Stimulated activated naive CD4-positive, alpha-beta T cell treated with Interleukin-2 at 50 U/mL for 16 hours (primary cell): ENCODE results near the gene NUDT8.
A peak's percentile ranks its signal among the peaks of the same experiment; 100 is the strongest.
"Not testable (repeated sequence)": the region's sequence is repeated elsewhere in the genome, so short reads cannot be mapped to it uniquely, and the experiment has no call there.

Source experiments
- DNase-seq: peaks from one replicate; lab custom pipeline; 2025; lab: John Stamatoyannopoulos, UW

The NUDT8 gene

DNA sequence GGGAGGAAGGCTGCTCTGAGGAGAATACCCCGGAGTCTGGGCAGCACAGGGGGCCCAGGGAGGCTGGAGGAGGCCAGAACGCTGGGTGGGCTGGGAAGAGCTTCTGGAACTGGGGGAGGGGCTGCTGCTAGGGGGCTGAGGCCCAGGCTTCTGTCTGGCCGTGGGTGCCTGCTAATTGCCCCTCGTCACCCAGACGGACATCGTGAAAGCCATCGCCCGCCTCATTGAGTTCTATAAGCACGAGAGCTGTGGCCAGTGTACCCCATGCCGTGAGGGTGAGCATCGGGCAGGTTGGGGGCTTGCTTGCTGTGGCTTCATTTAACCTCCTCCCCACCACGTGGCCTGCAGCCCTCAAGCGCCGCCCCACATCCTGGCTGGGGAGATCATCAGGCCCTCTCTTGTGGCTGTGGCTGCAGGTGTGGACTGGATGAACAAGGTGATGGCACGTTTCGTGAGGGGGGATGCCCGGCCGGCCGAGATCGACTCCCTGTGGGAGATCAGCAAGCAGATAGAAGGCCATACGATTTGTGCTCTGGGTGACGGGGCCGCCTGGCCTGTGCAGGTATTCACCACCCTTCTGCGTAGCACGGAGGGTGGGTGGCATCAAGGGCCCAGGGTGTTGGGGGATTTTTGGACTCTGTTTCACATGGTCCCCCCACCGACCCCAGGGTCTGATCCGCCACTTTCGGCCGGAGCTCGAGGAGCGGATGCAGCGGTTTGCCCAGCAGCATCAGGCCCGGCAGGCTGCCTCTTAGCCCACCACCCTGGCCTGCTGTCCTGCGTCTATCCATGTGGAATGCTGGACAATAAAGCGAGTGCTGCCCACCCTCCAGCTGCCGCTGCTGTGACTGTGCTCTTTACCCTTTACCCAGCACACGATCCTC lies 17.8 kb downstream of the NUDT8 start:
- no peak for DNase-seq

DNA sequence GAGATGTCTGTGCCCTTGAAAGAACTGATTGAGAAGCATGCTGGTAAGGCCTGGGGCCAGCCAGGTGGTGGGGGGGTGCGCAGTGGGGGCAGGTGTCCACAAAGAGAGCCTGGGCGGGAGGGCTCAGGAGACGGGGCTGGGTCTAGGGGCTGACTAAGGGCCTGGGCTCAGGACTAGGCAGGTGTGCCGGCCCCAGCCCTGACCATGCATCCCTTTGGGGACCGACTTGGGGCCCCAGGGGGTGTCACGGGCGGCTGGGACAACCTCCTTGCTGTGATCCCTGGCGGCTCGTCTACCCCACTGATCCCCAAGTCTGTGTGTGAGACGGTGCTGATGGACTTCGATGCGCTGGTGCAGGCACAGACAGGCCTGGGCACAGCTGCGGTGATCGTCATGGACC lies 18.6 kb downstream of the NUDT8 start:
- no peak for DNase-seq

DNA sequence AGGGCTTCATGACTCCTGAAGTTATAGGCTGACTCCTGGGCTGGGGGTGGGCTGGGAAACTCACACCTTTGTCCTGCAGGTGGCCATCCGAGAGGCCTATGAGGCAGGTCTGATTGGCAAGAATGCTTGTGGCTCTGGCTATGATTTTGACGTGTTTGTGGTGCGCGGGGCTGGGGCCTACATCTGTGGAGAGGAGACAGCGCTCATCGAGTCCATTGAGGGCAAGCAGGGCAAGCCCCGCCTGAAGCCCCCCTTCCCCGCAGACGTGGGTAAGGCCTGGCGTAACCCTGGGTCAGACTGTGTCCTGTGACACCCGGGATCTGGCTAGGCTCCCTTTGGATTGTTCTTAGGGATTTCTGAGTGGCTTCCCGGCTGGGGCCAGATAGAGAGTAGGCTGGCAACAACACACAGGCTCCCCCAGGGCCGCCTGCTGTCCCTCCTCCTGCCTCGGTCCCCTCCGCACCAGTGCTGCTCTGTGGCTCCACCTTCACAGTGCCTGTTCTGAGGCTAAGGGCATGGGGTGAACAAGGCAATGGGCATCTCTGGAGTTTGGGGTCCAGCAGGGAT lies 19.4 kb downstream of the NUDT8 start:
- no peak for DNase-seq

DNA sequence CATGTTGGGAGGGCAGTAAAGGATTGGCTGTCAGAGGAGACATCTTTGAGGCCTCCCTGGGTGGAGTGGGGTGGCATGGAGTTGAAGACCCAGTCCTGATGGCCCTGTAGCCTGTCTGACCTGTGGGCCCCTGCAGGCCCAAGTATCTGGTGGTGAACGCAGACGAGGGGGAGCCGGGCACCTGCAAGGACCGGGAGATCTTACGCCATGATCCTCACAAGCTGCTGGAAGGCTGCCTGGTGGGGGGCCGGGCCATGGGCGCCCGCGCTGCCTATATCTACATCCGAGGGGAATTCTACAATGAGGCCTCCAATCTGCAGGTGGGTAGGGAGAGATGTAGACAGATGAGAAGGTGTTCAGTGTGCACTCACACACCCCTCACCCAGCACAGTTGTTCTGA lies 20.4 kb downstream of the NUDT8 start:
- no peak for DNase-seq

DNA sequence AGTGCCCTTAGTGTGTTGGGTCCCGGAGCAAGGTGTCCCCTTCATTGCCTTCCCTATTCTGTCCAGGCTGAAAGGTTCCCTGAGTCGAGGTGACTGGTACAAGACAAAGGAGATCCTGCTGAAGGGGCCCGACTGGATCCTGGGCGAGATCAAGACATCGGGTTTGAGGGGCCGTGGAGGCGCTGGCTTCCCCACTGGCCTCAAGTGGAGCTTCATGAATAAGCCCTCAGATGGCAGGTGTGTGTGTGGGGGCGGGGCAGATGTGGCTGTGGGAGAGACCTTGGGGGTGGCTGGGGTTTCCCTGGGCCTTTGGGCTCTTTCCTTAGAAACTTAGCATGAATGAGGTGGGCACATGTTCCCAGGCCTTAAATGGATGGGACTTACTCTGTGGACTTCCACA lies 21.3 kb downstream of the NUDT8 start:
- no peak for DNase-seq

DNA sequence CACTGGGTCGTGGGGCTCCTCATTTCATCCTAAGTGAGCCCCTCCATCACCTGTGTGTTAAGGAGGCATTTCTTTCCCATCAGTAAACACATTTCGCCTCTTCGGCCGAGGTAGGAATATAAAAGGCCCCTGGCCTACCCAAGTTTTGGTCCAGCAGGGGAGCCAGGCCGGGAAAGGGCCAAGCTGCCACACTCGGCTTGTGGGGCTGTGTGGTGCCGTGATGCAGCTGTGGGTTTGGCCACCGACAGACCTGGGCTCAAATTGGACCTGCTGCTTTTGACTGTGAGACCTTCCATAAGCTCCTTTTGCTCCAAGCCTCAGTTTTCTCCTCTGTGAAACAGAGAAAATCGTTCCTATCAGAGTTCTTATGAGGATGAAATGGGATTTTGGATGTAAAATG lies 22.2 kb downstream of the NUDT8 start:
- no peak for DNase-seq

DNA sequence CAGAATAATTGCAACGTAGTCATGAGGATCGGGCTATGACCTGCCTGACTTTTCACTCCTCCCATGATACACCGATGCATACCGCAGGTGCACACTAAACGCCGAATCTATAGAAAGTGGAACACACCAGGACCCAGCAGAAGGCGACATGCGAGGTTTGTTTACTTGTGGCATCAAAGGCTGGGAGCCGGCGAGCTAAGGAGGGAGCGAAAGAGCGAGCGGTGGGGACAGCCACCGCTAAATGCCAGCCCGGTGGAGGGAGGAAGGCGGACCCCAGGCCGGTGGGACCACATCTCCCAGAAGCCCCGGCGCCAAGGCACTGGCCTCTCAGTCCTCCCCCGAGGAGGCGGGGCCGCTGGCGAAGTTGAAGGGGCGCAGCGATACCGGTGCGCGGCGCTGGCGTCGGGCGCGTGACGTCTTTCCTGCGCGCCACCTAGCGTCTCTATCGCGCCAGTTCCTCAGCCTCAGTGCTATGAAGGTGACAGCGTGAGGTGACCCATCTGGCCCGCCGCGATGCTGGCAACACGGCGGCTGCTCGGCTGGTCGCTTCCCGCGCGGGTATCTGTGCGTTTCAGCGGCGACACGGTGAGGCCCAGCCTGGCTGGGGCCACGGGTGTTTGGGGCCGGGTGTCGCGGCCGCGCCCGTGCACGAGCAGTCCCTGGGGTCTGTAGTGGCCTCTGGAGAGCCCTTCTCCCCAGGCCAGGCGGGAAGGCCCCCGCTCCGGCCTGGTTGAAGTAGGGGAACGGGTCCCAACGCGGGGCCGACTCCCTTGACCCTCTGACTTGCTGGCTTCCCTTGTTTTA lies 23.0 kb downstream of the NUDT8 start, which contains the start of gene NDUFV1:
Gene NDUFV1, plus strand, starts transcription at position 445 of the 804 bp plus-strand sequence. Its CDS starts 69 bp downstream, at position 514.
- DNase-seq, result peak; percentile 96

DNA sequence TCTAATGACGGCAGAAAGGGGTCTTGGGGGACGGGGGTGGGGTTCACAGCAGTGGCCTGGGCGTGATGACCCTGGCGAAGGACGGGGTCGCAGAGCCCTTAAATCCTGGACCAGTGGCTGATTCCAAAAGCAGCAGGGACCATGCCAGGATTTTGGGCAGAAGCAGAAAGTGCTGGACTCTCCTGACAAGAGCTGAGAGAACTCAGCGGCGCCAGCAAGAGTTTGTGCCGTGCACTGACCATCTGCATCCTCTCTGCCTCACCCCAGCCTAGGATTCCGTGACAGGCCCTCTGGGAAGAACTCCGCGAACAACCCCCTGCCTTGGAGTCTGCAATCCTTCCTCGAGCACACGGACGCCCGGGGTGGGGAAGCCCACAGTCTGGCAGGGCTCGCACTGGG lies 23.6 kb downstream of the NUDT8 start:
- no peak for DNase-seq

DNA sequence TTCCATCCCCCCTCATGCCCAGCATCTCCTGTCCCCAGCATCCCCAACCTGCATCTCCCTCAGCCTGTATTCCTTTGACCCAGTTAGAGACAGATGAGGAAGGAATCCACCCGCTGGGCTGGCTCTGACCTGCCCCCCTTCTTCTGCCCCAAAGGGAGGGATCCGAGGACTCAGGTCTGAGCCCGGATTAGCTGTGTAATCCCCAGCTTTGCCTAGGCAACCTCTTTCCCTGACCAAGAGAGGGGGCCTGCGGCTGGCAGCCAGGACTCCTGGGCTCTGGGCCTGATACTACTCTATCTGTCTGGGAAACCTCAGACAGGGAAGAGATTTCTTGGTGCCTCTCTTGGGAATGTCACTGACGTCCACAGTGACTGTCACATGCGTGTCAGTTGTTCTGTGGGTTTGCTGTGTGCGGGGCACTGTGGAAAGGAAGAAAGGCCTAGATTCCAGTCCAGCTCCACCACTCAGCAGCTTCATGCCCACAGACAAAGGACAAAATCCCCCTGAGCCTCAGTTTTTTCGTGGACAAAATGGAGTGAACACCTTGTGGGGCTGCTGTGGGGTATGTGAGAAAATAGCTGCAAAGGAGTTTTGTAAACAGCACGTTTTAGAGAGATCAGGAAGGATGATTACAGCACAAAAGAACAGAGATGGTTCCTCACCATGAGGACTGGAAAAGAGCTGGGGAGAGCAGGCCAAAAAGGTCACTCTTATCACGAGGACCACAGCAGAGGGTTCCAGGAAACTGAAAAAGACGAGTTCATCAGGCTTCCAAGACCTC lies 24.3 kb downstream of the NUDT8 start:
- DNase-seq, result no peak

DNA sequence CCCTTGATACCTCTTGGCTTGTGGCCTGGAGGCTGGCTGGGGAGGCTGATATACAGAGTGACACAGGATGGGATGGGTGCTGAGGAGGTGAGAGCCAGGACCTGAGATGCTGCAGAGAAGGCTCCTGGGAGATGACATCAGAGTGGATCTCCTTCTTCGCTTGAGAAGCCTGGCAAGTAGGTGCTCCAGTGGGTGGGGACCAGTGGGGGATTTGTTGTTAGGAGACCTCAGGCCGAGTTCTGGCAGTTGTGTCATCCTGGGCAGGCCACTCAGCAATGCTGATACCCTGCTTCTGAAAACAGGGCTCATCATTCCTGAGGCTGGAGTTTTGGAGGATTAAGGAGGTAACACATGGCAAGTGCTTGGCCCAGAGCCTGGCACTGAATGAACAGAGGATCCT lies 24.9 kb downstream of the NUDT8 start:
- DNase-seq, result no peak

DNA sequence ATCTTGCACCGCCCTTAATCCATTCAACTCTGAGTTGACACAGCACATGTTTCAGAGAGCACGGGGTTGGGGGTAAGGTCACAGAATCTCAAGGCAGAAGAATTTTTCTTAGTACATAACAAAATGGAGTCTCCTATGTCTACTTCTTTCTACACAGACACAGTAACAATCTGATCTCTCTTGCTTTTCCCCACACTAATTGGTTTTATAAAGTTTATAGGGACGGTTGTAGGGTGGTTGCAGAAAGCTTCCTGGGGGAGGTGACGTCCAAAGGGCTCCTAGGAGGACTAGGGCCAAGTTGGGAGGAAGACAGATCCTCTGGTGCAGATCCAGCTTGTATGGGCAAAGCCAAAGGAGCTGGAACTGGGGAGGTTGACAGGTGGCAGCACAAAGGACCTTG lies 25.6 kb downstream of the NUDT8 start:
- DNase-seq, result not testable (repeated sequence)

DNA sequence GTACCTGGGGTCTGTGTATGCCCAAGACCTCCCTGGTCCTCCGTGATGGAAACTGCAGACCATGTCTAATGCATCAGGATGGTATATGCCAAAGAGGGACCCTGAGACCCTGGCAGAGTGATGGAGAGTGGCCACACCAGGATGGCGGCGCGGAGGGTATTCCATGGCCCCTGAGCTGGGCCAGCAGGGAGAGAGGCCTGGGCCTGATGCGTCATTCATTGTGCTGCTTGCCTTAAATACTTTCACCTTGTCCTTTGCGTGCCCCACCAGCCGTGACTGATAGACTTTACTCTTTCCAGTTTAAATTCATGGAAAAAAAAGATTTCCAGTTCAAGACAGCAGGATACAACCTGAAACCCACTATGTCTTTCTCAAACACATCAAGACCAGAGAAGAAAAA lies 28.6 kb downstream of the NUDT8 start:
- DNase-seq, result no peak

DNA sequence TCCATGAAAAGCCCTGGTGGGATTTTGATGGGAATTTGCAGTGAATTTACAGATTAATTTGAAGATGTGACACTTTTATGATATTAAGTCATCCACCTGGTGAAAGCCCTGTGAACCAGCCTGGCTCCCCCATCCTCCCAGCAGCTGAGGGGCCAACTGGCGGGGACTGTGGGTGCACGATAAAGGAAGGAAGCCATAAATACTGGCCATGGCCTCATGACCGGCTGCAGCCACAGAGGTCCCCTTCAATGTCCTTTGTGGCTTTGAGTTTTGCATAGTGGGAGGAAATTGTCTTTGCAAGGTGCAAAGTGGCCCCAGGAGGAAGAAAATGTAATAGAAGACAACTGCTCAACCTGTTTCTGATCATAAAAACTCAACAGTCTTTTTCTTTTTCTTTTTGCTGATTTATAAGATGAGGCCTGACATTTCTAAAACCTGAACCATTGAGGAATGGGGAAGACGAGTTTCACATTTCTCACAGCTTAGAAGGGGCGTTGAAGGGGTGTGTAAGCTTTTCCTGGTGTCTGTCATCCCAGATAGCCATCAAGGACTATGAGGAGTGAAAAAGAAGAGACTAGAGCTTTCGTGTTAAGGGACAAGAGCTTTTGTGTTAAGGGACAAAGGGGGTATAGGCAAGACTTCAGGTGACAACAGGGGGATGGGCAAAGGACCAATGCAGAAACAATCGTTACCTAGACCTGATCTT lies 29.3 kb downstream of the NUDT8 start:
- DNase-seq, result no peak

DNA sequence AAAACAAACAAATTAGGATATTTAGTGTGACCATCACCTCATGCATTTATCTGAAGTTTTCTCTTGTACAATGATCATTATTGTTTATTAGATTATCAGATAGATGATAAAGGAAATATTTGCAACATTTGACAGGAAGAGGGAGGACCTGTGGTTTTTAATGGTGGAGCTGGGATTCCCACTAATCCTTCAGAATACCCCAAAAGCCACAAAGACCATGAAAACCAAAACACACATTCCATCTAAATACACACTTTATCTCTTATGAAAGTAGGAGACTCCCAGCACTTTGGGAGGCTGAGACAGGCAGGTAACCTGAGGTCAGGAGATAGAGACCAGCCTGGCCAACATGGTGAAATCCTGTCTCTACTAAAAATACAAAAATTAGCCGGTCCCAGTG lies 30.6 kb downstream of the NUDT8 start:
- no peak for DNase-seq

DNA sequence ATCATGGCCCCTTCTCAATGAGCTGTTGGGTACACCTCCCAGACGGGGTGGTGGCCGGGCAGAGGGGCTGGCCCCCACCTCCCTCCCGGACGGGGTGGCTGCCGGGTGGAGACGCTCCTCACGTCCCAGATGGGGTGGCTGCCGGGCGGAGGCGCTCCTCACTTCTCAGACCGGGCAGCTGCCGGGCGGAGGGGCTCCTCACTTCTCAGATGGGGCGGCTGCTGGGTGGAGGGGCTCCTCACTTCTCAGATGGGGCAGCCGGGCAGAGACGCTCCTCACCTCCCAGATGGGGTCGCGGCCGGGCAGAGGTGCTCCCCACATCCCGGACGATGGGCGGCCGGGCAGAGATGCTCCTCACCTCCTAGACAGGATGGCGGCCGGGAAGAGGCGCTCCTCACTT lies 31.8 kb downstream of the NUDT8 start:
- DNase-seq, result not testable (repeated sequence)

DNA sequence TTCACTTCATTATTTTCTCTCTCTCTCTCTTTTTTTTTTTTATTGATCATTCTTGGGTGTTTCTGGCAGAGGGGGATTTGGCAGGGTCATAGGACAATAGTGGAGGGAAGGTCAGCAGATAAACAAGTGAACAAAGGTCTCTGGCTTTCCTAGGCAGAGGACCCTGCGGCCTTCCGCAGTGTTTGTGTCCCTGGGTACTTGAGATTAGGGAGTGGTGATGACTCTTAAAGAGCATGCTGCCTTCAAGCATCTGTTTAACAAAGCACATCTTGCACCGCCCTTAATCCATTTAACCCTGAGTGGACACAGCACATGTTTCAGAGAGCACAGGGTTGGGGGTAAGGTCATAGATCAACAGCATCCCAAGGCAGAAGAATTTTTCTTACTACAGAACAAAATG lies 32.3 kb downstream of the NUDT8 start:
- not testable (repeated sequence) for DNase-seq

DNA sequence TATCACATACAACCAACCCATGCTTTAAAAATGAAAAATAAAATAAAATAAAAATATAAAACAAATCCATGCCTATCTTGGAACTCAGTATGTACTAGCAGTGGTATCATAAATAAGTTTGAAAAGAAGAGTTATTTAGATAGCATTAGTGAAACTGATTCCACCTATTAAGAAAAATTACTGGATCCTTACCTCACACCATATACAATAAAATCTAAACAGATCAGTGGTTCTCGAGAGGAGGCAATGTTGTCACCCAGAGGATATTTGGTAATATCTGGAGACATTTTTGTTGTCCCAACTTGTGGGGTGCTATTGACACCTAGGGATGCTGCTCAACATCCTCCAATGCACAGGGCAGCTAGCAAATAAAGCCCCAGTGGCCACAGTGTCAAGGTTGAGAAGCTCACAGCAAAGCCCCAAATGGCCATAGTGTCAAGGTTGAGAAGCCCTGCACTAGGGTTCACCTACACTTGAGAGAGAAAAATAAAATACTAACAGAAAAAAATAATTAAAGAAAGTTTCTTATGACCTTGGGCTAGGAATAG lies 32.9 kb downstream of the NUDT8 start:
- DNase-seq, result no peak

DNA sequence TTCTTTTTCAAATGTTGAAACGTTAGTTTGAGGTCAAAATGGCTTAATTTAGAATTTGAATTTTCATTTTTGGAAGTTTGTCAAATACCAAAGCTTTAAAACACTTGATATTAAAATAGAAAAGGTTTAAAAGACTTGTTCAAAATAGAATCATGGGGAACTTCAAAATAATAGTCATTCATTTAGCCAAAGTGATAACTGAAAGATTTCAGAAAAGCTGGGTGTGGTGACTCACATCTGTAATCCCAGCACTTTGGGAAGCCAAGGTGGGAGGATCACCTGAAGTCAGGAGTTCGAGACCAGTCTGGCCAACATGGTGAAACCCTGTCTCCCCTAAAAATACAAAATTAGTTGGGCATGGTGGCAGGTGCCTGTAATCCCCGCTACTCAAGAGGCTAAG lies 35.3 kb downstream of the NUDT8 start:
- DNase-seq, result no peak

DNA sequence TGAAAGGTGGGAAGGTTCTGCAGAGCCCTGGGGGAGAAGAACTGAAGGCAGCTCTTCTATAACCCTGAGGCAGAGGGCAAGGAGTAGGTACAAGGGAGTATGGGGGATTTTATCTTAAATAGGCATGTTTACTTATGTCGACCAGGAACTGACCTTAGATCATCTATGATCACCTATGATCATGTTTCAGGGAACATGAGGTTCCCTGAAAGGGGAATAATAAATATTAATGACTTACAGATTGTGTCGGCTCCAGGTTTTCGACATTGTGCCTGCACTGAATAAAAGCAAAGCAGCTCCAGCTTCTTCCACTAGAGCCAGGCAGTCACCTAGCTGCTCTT lies 36.2 kb downstream of the NUDT8 start:
- DNase-seq, result no peak

DNA sequence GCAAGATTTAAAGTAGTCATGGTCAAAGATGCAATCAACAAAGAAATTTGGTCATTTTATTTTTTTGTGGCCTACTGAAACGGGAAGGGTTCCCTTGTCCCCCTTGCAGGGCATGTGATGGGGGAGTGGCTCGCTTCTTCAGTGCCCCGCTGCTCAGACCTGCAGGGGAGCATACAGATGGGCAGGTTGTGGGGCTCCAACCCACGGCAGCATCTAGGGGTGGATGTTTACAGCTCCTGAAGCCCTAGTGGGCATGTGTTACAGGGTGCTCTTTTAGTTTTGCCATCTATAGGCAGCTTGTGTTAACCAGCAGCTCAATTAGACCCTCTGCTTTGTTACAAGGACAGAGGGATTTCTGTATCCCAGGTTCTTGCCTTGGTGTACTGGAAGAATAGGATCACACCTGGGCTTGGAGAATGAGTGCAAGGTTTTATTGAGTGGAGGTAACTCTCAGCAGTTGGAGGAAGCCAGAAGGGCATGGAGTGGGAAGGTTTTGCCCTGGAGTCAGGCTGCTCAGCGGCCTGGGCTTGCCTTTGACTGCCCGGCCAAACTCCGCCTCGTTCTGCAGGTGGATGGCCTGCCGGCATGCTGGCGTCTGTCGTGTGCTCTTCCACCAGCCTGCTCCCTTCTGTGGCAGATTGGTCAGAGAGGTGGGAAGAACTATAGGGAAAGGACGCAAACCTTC lies 36.7 kb downstream of the NUDT8 start:
- no peak for DNase-seq
